Right ventricle myocardium superior (tissue), 1 donor: Measurements from ENCODE around the gene HTR3B. TPM values are rescaled to one million over a fixed set of nuclear protein-coding genes. Genes with fewer than 3 reads are reported as not detected.
"Not testable (repeated sequence)": the region's sequence is repeated elsewhere in the genome, so short reads cannot be mapped to it uniquely, and the experiment has no call there.

Experiments
- ATAC-seq: fragments of 200-7000 bp; cut with Tn5 transposase; one replicate; pipeline ENCODE4 v1.9.1; 2020; ENCODE audit warnings: mild to moderate bottlenecking; ENCODE audit not compliant: poor library complexity
- DNase-seq: peaks from one replicate; pipeline ENCODE4 v3.0.0-alpha.2; 2020
- intact Hi-C: fragments of 100-400 bp; cut with DNase I; formaldehyde crosslinking; loops from one replicate; pipeline ENCODE4 v1.11.2; 2022
- total RNA-seq: library from RNA; stranded (reverse); fragmentation: NEBNext Ultra II Directional; extraction: Animal tissue kit (Norgen Biotek cat#: 25700); gene quantifications from one replicate; pipeline ENCODE4 v1.2.1, GENCODE V29; 2021
- donor health status: DM: no; HTN: yes; CAD: no; lungs with severe emphysema.

The HTR3B gene
- total RNA-seq, 1 donor from 2014 or later: not detected

- DNase-seq: no peak
- intact Hi-C loops: no loop called here
- ATAC-seq: no peak
Measured at GRCh38 chr11:113926273-113927197, 21.9 kb downstream of the HTR3B start.

DNA sequence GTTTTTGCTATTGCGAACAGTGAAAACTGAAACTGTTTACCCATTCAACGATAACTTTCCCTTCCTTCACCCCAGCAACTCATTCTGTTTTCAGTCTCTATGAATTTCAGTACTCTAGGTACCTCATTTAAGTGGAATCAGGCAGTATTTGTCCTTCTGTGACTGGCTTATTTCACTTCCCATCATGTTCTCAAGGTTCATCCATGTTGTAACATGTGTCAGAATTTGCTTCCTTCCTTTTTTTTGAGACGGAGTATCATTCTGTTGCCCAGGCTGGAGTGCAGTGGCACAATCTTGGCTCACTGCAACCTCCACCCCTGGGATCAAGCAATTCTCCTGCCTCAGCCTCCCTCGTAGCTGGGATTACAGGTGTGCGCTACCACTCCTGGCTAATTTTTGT is 23.7 kb downstream of the HTR3B start:
- DNase-seq (no peak), ATAC-seq (no peak)
- intact Hi-C loops: no loop called here

GRCh38 chr11:113932788-113933187 is 28.2 kb downstream of the HTR3B start:
- ATAC-seq (no peak), DNase-seq (no peak)
- intact Hi-C loops: no loop called here

DNA sequence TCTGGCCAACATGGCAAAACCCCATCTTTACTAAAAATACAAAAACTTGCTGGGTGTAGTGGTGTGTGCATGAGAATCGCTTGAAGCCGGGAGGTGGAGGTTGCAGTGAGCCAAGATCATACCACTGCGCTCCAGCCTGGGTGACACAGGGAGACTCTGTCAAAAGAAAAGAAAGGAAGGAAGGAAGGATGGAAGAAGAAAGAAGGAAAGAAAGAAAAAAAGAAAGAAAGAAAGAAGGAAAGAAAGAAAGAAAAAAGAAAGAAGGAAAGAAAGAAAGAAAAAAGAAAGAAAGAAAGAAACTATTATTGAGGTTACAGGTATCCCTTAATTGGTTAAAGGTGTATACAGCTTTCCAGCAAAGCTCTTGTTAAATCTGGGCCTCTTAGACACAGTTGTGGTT is 29.6 kb downstream of the HTR3B start:
- DNase-seq, ATAC-seq, intact Hi-C loops: not testable (repeated sequence)

DNA sequence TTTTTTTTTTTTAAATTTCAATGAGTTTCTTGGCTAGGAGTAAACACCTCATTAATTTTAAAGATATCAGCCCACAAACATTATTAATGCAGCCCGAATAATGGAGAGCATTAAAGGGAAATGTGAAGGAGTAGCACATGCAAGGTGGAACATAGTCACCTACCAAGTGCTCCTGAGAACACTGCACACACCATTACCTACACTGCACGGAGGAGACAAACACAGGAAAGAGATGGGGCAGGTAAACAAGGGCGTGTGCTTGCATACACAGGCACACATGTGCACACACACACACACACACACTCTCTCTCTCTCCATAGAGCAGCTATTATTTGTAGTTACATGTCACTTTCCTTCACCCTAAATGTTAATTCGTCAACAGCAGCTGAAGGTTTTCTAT is 30.2 kb downstream of the HTR3B start:
- intact Hi-C loops: no loop called here
- DNase-seq (no peak), ATAC-seq (no peak)

GRCh38 chr11:113935858-113936257 is 31.3 kb downstream of the HTR3B start:
- no peak for DNase-seq
- intact Hi-C loops: no loop called here
- no peak for ATAC-seq

DNA sequence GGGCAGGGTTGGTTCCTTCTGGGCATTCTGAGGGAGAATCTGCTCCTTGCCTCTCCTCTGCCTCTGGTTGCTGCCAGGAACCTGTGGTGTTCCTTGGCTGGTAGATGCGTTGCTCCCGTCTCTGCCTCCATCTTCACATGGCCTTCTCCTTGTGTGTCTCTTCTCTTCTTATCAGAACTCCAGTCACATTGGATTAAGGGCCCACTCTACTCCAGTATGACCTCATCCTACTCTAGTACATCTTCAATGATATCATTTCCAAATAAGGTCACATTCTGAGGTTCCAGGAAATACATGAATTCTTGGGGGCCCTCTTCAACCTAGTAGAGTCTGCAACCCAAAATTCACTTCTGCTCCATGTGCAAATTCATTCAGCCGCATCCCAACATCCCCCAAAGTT is 33.3 kb downstream of the HTR3B start:
- no peak for ATAC-seq
- DNase-seq: no peak
- intact Hi-C loops: no loop called here

DNA sequence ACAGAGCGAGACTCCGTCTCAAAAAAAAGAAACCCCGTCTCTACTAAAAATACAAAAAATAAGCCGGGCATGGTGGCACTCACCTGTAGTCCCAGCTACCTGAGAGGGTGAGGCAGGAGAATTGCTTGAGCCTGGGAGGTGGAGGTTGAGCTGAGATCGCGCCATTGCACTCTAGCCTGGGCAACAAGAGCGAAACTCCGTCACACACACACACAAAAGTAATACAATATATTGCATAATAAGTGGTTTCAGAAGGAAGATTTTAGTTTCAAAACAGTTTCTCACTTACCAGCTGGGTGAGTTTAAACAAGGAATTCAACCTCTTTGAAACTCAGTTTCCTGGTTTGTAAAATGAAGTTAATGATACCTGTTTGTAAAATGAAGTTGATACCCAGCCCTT is 37.7 kb downstream of the HTR3B start:
- intact Hi-C loops: no loop called here
- ATAC-seq (no peak), DNase-seq (no peak)

DNA sequence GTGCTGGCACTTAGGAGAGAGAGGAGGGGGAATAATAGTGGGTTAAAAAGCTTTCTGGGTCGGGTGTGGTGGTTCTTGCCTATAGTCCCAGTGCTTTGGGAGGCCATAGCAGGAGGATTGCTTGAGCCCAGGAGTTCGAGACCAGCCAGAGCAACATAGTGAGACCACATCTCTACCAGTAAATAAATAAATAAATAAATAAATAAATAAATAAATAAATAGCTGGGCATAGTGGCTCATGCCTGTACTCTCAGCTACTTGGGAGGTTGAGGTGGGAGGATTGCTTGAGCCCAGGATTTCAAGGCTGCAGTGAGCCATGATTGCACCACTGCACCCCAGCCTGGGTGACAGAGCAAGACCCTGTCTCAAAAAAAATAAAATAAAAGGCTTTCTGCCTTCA is 41.6 kb downstream of the HTR3B start:
- ATAC-seq, DNase-seq, intact Hi-C loops: not testable (repeated sequence)

DNA sequence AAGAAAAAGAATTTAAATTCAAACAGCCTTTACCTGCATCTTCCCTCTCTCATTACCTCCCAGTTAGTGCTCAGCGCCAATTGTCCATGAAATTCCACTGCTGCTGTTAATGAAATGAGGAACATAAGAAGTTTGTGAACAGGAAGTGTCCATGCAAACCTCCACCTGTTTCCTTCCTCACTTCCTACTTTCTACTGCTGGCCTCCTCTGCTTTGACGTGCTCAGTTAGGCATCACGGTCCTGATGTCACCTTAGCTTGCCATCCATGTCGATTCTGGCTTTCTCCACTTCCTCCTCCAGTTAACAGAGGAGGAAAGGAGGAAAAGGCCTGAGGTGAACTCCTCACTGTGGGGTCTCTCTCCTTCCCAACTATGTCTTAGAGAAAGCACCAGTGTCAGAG is 43.4 kb downstream of the HTR3B start:
- DNase-seq (no peak), ATAC-seq (no peak)
- intact Hi-C loops: no loop called here

GRCh38 chr11:113949891-113950290 is 45.3 kb downstream of the HTR3B start:
- no peak for DNase-seq
- intact Hi-C loops: no loop called here
- ATAC-seq: no peak

DNA sequence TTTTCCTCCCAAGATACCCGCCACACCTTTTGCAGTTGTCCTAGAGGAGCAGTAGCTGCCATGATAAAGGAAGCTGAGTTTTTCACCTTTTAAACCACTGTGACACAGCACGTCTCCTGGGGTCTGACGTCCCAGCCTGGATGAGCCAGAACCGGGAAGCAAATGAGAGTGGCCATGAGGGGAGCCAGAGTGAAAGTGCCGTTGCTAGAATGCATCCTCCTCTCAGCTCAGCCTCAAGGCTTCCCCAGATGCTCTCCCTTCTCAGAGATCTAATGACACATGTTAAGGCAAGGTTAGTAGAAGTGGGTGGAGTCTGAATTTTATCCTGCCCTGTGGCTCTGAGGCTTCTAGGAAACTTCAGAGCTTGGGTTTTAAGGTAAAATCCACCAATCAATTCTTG is 46.9 kb downstream of the HTR3B start:
- DNase-seq (no peak), ATAC-seq (no peak)
- intact Hi-C loops: no loop called here

GRCh38 chr11:113952070-113952469 is 47.5 kb downstream of the HTR3B start:
- intact Hi-C loops: no loop called here
- DNase-seq: no peak
- no peak for ATAC-seq

- DNase-seq (peak; percentile 56), ATAC-seq (no peak)
- intact Hi-C loops: no loop called here
Measured at GRCh38 chr11:113952588-113952987, 48.0 kb downstream of the HTR3B start.

GRCh38 chr11:113954235-113954634 is 49.6 kb downstream of the HTR3B start:
- DNase-seq: no peak

GRCh38 chr11:113956986-113957385 is 52.4 kb downstream of the HTR3B start:
- DNase-seq: no peak
- ATAC-seq: no peak
- intact Hi-C loops: no loop called here

More at GRCh38 chr11:113954235-113954634, 49.6 kb downstream of the HTR3B start:
- intact Hi-C loops: no loop called here
- ATAC-seq: no peak

GRCh38 chr11:113960702-113961330 is 56.2 kb downstream of the HTR3B start:
- ATAC-seq (no peak), DNase-seq (no peak)
- intact Hi-C loops: no loop called here

- no peak for ATAC-seq
- no peak for DNase-seq
- intact Hi-C loops: no loop called here
Measured at GRCh38 chr11:113967361-113967760, 62.8 kb downstream of the HTR3B start.

GRCh38 chr11:113971506-113972195 is 67.1 kb downstream of the HTR3B start:
- DNase-seq (no peak), ATAC-seq (no peak)
- intact Hi-C loops: no loop called here
